SK-N-SH treated with all-trans-retinoic acid at 6 μM for 48 hours (cell line): Measurements from ENCODE around the gene RABGAP1L.
"Not testable (repeated sequence)": the region's sequence is repeated elsewhere in the genome, so short reads cannot be mapped to it uniquely, and the experiment has no call there.

ENCODE experiments used
- ATAC-seq: fragments of 200-7000 bp; cut with Tn5 transposase; 3 replicates; pipeline ENCODE4 v1.9.1; 2020; ENCODE audit warnings: mild to moderate bottlenecking, moderate library complexity
- BACH2 ChIP-seq: fragments of 250-450 bp; sonication (Bioruptor Pico); IDR thresholded peaks from 2 replicates; pipeline ENCODE4 v1.9.0; 2021; ENCODE audit warnings: mild to moderate bottlenecking, borderline replicate concordance
- ESRRG ChIP-seq: fragments of 250-450 bp; sonication (Bioruptor Pico); IDR thresholded peaks from 2 replicates; pipeline ENCODE4 v1.6.1; 2021; ENCODE audit warnings: mild to moderate bottlenecking
- GLIS3 ChIP-seq: fragments of 250-450 bp; sonication (Bioruptor Pico); IDR thresholded peaks from 2 replicates; pipeline ENCODE4 v1.5.0; 2020; ENCODE audit warnings: mild to moderate bottlenecking, moderate library complexity
- ISL1 ChIP-seq: fragments of 250-450 bp; sonication (Bioruptor Pico); IDR thresholded peaks from 2 replicates; pipeline ENCODE4 v2.1.2; 2022; ENCODE audit warnings: mild to moderate bottlenecking, moderate library complexity
- OSR1 ChIP-seq: fragments of 250-450 bp; sonication (Bioruptor Pico); IDR thresholded peaks from 2 replicates; pipeline ENCODE4 v1.8.0; 2022; ENCODE audit warnings: moderate library complexity, mild to moderate bottlenecking, inconsistent platforms
- PPARA ChIP-seq: fragments of 250-450 bp; sonication (Bioruptor Pico); IDR thresholded peaks from 2 replicates; pipeline ENCODE4 v1.5.0; 2020; ENCODE audit warnings: mild to moderate bottlenecking, borderline replicate concordance
- SNAI2 ChIP-seq: fragments of 250-450 bp; sonication (Bioruptor Pico); IDR thresholded peaks from 2 replicates; pipeline ENCODE4 v1.5.0; 2020; ENCODE audit warnings: mild to moderate bottlenecking, moderate library complexity
- TCF4 ChIP-seq: fragments of 250-450 bp; sonication (Bioruptor Pico); IDR thresholded peaks from 2 replicates; pipeline ENCODE4 v1.8.0; 2021; ENCODE audit warnings: mild to moderate bottlenecking, moderate library complexity, borderline replicate concordance
- TOX ChIP-seq: fragments of 250-450 bp; sonication (Bioruptor Pico); IDR thresholded peaks from 2 replicates; pipeline ENCODE4 v1.8.0; 2021; ENCODE audit warnings: mild to moderate bottlenecking, moderate library complexity, borderline replicate concordance
- ZFP3 ChIP-seq: fragments of 250-450 bp; sonication (Bioruptor Pico); IDR thresholded peaks from 2 replicates; pipeline ENCODE4 v1.5.0; 2020; ENCODE audit warnings: mild to moderate bottlenecking, moderate library complexity
- ZNF70 ChIP-seq: fragments of 450-650 bp; formaldehyde crosslinking; IDR thresholded peaks from 2 replicates; pipeline ENCODE4 v1.5.0; 2020; ENCODE audit warnings: mild to moderate bottlenecking, moderate library complexity
- ZNF8 ChIP-seq: fragments of 450-650 bp; formaldehyde crosslinking; IDR thresholded peaks from 2 replicates; pipeline ENCODE4 v1.5.0; 2020; ENCODE audit warnings: mild to moderate bottlenecking, moderate library complexity
- TF ChIP-seq, protein P1 (sequence below): fragments of 250-450 bp; sonication (Bioruptor Pico); IDR thresholded peaks from 2 replicates; pipeline ENCODE4 v1.8.0; 2021; ENCODE audit warnings: low read depth, mild to moderate bottlenecking, moderate library complexity, borderline replicate concordance
- TF ChIP-seq, protein P2 (sequence below): fragments of 250-450 bp; sonication (Bioruptor Pico); IDR thresholded peaks from 2 replicates; pipeline ENCODE4 v1.5.0; 2020; ENCODE audit warnings: mild to moderate bottlenecking, moderate library complexity

Gene RABGAP1L

DNA sequence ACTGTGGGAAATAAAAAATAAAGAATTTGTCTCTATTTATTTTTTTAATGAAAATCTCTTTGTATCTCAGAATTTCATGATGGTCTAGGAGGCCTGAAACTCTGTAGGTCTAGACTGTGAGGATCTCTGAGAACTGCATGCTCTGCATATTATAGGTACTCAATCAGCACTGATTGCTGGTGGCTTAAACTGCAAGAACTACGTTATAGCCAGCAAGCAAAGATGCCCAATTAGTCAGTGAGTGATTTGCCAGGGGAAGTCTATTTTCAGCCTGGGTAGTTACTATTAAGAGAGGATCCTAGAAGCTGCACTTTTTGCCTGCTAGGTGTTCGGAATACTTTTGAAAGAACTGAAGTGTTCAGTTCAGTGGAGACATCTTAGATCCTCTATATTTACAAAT lies 375.9 kb downstream of the RABGAP1L start:
- TF ChIP-seq ISL1 (CRISPR knock-in tag): no peak
- TF ChIP-seq, protein P1, sequence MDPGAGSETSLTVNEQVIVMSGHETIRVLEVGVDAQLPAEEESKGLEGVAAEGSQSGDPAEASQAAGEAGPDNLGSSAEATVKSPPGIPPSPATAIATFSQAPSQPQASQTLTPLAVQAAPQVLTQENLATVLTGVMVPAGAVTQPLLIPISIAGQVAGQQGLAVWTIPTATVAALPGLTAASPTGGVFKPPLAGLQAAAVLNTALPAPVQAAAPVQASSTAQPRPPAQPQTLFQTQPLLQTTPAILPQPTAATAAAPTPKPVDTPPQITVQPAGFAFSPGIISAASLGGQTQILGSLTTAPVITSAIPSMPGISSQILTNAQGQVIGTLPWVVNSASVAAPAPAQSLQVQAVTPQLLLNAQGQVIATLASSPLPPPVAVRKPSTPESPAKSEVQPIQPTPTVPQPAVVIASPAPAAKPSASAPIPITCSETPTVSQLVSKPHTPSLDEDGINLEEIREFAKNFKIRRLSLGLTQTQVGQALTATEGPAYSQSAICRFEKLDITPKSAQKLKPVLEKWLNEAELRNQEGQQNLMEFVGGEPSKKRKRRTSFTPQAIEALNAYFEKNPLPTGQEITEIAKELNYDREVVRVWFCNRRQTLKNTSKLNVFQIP: no peak
- TF ChIP-seq, protein P2, sequence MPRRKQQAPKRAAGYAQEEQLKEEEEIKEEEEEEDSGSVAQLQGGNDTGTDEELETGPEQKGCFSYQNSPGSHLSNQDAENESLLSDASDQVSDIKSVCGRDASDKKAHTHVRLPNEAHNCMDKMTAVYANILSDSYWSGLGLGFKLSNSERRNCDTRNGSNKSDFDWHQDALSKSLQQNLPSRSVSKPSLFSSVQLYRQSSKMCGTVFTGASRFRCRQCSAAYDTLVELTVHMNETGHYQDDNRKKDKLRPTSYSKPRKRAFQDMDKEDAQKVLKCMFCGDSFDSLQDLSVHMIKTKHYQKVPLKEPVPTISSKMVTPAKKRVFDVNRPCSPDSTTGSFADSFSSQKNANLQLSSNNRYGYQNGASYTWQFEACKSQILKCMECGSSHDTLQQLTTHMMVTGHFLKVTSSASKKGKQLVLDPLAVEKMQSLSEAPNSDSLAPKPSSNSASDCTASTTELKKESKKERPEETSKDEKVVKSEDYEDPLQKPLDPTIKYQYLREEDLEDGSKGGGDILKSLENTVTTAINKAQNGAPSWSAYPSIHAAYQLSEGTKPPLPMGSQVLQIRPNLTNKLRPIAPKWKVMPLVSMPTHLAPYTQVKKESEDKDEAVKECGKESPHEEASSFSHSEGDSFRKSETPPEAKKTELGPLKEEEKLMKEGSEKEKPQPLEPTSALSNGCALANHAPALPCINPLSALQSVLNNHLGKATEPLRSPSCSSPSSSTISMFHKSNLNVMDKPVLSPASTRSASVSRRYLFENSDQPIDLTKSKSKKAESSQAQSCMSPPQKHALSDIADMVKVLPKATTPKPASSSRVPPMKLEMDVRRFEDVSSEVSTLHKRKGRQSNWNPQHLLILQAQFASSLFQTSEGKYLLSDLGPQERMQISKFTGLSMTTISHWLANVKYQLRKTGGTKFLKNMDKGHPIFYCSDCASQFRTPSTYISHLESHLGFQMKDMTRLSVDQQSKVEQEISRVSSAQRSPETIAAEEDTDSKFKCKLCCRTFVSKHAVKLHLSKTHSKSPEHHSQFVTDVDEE (CRISPR knock-in tag): no peak
- peak; percentile 80 for ATAC-seq

DNA sequence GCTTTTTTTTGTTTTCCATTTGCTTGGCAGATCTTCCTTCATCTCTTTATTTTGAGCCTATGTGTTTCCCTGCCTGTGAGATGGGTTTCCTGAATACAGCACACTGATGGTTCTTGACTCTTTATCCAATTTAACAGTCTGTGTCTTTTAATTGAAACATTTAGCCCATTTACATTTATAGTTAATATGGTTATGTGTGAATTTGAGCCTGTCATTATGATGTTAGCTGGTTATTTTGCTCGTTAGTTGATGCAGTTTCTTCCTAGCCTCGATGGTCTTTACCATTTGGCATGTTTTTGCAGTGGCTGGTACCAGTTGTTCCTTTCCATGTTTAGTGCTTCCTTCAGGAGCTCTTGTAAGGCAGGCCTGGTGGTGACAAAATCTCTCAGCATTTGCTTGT lies 384.1 kb downstream of the RABGAP1L start:
- ATAC-seq: not testable (repeated sequence)

DNA sequence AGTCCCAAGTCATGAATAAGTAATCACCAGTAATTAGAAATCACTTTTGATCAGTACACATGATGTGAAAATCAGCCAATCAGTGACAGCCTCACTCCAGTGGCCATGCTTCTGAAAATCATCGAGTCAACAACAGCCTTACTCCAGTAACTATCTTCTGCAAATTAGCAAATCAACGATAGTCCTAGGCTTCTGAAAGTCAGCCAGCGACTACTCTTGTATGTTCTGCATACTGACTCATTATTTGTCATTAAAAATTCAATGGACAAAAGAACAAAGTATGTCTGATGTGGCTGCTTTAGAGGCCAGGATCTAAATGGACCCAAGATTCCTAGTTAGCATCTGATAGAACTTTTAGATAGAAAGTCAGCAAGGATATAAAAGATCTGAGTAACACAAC lies 391.0 kb downstream of the RABGAP1L start:
- no peak for TF ChIP-seq PPARA (CRISPR knock-in tag)
- TF ChIP-seq, protein P1: no peak
- TF ChIP-seq ZNF70 (CRISPR knock-in tag): no peak
- TF ChIP-seq ZNF8: no peak
- no peak for TF ChIP-seq ISL1 (CRISPR knock-in tag)
- no peak for TF ChIP-seq TCF4 (CRISPR knock-in tag)
- TF ChIP-seq ESRRG (CRISPR knock-in tag): no peak
- TF ChIP-seq ZFP3 (CRISPR knock-in tag): no peak
- no peak for TF ChIP-seq TOX
- TF ChIP-seq, protein P2 (CRISPR knock-in tag): no peak
- no peak for TF ChIP-seq SNAI2 (CRISPR knock-in tag)
- ATAC-seq: no peak

DNA sequence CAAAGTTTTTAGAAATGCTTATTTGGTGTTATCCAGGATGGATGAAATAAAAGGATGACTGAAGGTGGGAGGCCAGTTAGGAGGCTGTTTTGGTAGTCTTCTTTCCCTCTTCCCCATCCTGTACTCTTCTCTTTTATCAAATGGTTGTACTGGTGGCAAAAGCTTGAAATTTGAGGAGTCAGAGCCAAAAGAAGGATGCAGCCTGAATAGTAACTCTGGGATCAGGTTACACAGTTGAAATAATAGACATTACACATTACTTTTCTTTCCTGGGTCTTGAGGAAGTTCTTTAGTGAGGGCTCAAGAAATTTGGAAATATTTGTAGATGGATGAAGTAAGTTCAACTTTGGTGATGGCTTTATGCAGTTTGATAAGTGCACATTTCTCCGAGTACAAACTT lies 397.1 kb downstream of the RABGAP1L start:
- TF ChIP-seq TCF4 (CRISPR knock-in tag) (no peak), GLIS3 (CRISPR knock-in tag) (no peak), ISL1 (CRISPR knock-in tag) (no peak), ZNF70 (CRISPR knock-in tag) (no peak), PPARA (CRISPR knock-in tag) (no peak), BACH2 (no peak), OSR1 (no peak), ESRRG (CRISPR knock-in tag) (no peak)
- TF ChIP-seq, protein P2 (CRISPR knock-in tag): no peak
- ATAC-seq: peak; percentile 73
